GM12864 (cell line): ENCODE data around the gene CORO2B.

Experiments
- DNase-seq: peaks from one replicate; pipeline ENCODE4 v3.0.0-alpha.2; 2011; ENCODE audit warnings: low read depth
- H3K4me3 ChIP-seq: 2 replicates; pipeline ENCODE4 v1.5.1; 2011; ENCODE audit warnings: mild to moderate bottlenecking, low read depth, low read length, control low read depth
- CTCF ChIP-seq: IDR thresholded peaks from 2 replicates; pipeline ENCODE4 v1.5.1; 2011; ENCODE audit warnings: low read depth, mild to moderate bottlenecking, moderate library complexity, low read length, control low read depth, inconsistent platforms; ENCODE audit errors: missing control alignments

CORO2B gene

GRCh38 chr15:68541743-68542142 lies 37.0 kb upstream of the CORO2B start:
- TF ChIP-seq CTCF = no peak
- no peak overlapping the region for H3K4me3 ChIP-seq
- DNase-seq = no peak

GRCh38 chr15:68542348-68542747 lies 36.4 kb upstream of the CORO2B start:
- no peak for DNase-seq
- H3K4me3 ChIP-seq = no peak overlapping the region
- TF ChIP-seq CTCF = no peak

GRCh38 chr15:68542771-68543164 lies 36.0 kb upstream of the CORO2B start:
- TF ChIP-seq CTCF = no peak
- H3K4me3 ChIP-seq = no peak overlapping the region
- DNase-seq = no peak

GRCh38 chr15:68543165-68544008 lies 35.4 kb upstream of the CORO2B start:
- no peak for DNase-seq
- TF ChIP-seq CTCF = no peak
- no peak overlapping the region for H3K4me3 ChIP-seq

- DNase-seq = no peak
- no peak for TF ChIP-seq CTCF
- H3K4me3 ChIP-seq = no peak overlapping the region
These were observed 32.5 kb upstream of the CORO2B start for GRCh38 chr15:68546318-68546717.

GRCh38 chr15:68548364-68548763 lies 30.4 kb upstream of the CORO2B start:
- no peak for TF ChIP-seq CTCF
- DNase-seq = no peak
- no peak overlapping the region for H3K4me3 ChIP-seq

GRCh38 chr15:68550004-68550403 lies 28.8 kb upstream of the CORO2B start:
- DNase-seq = no peak
- no peak for TF ChIP-seq CTCF
- H3K4me3 ChIP-seq = no peak overlapping the region
